ENCODE data around the gene CTNNB1.

Gene CTNNB1

DNA sequence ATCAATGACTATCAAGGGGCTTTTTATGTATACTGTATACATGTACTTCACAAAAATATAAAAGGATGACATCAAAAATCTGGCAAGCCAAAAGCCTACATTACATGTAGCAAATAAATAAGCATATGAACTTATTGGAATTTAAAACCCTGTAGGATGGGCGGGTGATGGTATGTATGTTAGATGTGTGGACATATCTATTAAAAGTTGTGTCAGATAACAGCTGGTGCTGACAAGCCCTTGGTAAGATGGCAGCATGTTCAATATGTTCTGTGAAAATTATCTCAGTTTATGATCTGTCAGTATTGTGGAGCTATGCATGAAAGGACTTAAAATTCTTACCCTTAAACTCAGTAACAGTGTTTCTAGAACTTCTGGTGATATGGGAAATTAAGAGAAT lies 20.1 kb downstream of the CTNNB1 start:
- no peak for DNase-seq (ENCODE audit: low spot score)

DNA sequence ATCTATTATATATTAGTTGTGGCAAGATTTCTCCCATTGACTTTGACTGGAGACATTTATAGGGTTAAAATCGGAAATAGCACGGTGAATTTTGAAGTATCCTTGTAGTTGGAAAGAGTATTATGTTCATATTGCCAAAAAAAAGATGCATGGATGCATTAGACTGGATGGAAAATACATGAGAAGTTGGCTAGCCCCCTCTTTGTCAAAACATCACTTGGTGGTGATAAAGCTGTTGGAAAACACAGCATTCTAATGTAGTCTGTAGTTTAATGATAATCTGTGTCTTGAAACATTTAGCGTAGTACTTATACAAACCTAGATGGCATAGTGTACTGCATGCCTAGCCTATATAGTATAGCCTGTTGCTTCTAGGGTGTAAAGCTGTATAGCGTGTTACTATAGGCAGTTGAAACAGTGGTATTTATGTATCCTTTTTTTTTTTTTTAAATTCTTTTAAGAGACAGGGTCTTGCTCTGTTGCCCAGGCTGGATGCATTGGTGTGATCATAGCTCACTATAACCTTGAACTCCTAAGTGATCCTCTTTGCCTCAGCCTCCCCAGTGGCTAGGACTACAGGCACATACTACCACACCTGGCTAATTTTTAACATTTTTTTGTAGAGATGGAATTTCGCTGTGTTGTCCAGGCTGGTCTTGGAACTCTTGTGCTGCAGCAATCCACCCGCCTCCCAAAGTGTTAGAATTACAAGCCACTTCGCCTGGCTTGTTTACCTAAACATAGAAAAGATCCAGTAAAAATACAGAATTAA lies 21.8 kb downstream of the CTNNB1 start:
- DNase-seq (ENCODE audit: low spot score), result no peak

DNA sequence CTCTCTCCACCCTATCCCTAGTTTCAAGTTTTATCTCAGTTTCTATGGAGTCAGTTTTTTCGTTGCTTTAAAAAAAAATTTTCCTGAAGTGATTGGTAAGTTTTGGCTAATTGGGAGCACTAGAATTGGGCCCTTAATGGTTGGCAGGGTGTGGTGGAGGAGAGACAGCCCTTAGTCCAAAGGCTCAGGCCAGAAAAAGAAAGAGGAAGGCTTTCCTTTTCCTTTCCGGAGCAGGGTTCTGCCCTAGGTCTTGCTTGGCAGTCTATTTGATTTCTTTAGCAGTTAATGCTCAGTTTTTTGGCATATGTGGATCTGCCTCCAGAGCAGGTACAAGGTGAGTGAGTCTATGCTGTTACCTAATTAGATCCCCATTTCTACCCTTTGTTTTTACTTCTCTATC lies 22.7 kb downstream of the CTNNB1 start:
- no peak for DNase-seq (ENCODE audit: low spot score)

DNA sequence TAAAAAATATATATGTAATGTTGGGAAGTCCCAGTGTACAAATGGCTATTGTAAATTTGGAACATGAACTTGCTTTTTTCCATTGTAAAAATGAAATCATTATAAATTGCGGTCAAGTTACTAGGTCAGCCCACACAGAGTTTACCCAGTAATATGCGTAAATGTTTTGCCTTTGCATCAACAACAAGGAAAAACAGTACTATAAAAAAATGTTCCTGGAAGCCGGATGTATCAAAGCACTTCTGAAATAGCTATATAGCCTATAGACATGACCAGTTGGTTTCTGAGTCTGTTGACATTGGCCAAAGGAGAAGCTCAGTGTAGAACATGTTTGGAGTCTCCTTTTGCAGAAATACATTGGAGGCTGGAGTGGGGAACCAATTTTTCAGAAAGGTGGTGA lies 23.2 kb downstream of the CTNNB1 start:
- DNase-seq (ENCODE audit: low spot score), result no peak

DNA sequence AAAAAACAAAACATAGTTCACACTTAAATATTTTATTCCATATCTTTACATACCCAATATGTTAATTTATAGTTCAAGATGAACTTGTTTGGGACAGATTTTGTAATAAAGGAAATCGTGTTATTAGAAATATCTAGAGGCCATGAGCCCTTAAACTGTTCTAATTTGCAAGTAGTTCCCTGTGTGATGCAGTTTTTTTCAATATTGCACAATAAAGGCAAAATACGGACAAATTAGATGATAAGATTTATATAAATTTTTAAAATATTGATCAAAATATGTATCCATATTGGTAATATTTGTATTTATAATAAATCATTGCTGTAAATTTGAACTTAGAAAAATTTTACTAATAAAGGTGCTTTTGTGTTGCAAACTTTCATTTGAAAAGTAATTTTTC lies 23.8 kb downstream of the CTNNB1 start:
- DNase-seq (ENCODE audit: low spot score), result no peak

DNA sequence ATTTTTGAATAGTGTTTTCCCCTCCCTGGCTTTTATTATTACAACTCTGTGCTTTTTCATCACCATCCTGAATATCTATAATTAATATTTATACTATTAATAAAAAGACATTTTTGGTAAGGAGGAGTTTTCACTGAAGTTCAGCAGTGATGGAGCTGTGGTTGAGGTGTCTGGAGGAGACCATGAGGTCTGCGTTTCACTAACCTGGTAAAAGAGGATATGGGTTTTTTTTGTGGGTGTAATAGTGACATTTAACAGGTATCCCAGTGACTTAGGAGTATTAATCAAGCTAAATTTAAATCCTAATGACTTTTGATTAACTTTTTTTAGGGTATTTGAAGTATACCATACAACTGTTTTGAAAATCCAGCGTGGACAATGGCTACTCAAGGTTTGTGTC lies 24.4 kb downstream of the CTNNB1 start:
- no peak for DNase-seq (ENCODE audit: low spot score)

DNA sequence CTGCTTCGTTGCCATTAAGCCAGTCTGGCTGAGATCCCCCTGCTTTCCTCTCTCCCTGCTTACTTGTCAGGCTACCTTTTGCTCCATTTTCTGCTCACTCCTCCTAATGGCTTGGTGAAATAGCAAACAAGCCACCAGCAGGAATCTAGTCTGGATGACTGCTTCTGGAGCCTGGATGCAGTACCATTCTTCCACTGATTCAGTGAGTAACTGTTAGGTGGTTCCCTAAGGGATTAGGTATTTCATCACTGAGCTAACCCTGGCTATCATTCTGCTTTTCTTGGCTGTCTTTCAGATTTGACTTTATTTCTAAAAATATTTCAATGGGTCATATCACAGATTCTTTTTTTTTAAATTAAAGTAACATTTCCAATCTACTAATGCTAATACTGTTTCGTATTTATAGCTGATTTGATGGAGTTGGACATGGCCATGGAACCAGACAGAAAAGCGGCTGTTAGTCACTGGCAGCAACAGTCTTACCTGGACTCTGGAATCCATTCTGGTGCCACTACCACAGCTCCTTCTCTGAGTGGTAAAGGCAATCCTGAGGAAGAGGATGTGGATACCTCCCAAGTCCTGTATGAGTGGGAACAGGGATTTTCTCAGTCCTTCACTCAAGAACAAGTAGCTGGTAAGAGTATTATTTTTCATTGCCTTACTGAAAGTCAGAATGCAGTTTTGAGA lies 25.0 kb downstream of the CTNNB1 start:
- no peak for DNase-seq (ENCODE audit: low spot score)

DNA sequence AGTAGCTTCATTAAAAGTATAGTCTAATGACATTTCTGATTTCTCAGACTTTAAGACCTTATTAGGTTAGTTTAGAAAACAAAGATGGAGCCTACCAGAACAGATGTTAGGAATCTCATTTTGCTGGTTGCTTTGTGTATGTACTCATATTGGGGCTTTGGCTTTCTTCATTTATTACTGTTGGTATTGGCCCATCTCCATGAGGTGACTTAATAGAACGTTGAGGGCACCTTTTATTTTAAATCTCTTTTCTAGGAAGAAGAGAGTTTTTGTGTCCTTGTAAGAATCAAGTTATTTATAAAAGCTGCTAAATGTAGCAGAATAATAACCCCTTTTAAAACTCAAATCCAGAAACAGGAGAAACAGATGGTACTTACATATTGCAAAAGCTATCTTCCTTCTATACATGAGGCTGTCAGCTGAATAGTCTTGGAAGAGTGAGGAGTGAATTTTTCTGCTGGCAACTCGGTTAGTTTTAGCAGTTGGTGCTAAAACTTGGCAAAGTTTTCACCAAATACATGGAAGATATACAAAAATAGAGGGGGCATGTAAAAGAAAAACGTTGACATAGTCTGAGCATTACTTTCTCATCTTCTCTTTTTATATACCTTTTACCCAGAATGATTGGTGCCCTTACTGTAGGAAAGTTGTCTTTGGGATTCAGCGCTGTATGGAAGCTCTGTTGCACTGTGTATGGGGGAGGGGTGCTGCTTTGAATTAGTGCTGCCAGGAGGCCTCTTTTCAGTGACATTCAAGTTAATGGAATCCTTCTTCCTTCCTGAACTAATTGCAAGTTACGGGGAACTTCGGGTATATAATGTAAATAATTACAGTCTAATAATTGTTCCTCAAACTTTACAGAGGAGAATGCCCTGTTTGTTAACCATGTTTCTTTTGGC lies 35.8 kb downstream of the CTNNB1 start:
- no peak for DNase-seq (ENCODE audit: low spot score)

DNA sequence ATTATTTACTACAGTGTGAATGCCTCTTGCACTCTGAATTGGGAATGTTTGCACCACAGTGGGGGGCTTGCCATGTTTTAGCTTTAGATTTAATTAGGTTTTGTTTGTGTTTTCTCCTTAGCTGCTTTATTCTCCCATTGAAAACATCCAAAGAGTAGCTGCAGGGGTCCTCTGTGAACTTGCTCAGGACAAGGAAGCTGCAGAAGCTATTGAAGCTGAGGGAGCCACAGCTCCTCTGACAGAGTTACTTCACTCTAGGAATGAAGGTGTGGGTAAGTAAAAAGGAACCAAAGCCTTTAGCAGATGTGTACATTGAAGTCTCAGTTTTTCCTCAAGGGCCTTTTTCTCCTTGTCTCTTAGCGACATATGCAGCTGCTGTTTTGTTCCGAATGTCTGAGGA lies 36.9 kb downstream of the CTNNB1 start:
- DNase-seq (ENCODE audit: low spot score), result no peak

DNA sequence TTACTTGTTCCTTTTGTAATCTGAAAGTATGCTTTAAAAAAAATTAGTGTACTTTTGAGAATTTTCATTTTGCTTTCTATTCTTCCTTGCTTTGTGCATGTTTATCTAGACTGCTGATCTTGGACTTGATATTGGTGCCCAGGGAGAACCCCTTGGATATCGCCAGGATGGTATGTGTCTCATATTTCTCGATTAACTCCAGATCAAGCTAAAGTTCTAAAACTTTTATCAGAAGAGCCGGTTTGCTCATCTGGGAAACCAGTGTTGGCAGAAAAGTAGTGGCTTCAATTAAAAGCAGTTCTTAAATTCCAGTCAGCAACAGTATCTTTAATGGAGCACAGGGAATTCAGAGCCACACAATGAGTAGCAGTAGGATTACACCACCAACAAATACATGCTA lies 38.6 kb downstream of the CTNNB1 start:
- DNase-seq (ENCODE audit: low spot score), result no peak

DNA sequence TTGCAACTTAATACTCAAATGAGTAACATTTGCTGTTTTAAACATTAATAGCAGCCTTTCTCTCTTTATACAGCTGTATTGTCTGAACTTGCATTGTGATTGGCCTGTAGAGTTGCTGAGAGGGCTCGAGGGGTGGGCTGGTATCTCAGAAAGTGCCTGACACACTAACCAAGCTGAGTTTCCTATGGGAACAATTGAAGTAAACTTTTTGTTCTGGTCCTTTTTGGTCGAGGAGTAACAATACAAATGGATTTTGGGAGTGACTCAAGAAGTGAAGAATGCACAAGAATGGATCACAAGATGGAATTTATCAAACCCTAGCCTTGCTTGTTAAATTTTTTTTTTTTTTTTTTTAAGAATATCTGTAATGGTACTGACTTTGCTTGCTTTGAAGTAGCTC lies 40.3 kb downstream of the CTNNB1 start:
- DNase-seq (ENCODE audit: low spot score), result no peak

DNA sequence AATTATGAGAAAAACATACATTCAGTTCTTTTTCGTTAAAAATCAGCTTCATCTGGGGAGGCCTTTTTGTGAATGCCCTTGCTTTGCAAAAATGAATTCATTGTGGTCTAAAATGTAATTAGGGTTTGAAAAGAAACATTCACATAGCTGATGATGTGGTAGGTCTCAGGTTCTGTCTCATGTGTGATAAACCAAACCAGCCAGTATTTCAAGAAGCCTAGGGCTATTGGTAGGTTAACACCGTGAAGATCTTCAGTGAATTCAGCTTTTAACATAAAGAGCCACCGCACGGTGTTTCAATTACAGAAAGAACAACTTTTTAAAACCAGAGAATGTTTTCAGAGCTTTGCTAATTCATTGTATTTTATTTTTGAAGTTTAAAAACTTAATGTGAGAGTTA lies 41.9 kb downstream of the CTNNB1 start:
- DNase-seq (ENCODE audit: low spot score), result no peak

DNA sequence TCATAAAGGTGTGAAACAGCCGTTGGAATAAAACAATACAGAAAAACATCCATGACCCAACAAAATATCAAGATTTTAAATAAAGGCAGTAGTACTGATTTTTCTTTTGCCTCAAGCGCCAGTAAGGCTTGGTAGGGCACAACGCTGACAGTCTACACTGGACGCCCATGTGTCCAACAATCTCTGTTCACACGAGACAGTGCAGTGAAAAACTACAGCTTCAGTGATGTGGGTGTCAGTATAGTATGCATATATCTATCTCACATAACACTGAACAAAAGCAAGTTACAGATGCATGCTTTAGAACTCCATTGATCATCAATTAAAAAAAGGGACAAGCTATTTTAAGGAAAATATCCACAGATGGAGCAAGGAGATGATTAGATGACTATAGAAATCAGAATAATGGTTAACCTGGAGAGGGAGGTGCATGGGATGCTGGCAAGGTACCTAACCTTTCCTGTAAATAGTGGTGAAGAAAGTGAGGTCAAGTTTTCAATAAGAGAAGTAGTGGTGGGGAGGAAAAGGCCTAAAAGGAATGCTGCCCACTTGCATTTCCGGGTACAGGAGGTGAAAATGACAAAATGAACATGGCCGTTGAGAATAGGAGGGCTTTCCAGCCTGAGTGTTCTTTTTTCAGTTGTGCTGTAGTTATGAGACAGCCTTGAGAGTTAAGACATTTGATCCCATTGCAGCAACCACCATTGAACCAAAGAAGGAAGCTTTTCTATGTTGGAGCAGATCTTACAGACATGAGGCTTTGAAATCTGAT lies 42.7 kb downstream of the CTNNB1 start:
- DNase-seq (ENCODE audit: low spot score), result no peak

DNA sequence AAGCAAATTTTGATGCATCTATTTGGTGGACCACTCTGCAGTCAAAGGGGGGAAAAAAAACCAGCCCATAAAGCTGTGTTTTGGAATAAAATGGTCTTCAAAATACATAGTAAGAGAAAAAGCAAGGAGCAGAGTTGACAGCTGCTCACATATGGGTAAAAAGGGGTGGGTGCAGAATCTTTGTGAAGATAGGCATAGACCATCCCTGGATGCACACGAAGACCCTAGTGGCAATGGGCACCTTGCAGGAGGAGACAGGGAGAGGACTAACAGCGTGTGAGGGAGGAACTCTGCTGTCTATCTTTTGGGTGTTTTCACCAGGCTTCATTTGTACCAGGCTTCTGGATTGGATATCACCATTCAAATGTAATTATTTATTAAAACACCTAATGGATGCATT lies 43.9 kb downstream of the CTNNB1 start:
- DNase-seq (ENCODE audit: low spot score), result no peak

DNA sequence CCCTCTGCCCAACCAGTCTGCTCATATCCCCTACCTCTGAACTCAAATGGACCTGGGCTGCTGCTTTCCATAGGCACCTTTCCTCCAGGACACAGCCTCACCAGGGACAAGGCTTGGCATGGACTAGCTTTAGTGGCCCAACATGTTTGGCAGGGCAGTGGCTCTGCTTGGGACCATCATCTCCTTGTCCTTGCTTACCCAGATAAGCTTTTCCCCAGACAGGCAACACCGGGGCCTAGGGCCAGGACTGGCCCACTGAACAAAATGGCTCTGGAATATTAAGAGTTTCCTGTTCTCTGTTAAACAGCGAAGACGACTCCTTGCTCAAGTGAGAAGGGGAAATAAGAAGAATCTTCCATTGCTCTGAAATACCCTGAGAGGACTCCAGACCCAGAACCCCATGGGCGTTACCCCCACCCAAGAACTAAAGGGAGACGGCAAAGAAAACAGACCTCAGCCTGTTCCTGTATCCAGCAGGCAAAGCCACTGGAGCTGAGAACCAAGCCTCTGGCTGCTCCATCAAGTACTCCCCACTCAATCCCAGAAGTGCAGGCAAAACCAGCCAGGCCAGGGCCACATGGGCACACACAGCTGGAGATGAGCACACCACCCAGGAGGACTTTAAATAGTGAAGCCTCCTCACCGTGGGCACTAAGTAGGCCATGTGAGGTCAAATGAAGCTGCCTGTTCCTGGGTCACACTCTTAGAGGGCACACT lies 45.5 kb downstream of the CTNNB1 start:
- DNase-seq (ENCODE audit: low spot score), result no peak

DNA sequence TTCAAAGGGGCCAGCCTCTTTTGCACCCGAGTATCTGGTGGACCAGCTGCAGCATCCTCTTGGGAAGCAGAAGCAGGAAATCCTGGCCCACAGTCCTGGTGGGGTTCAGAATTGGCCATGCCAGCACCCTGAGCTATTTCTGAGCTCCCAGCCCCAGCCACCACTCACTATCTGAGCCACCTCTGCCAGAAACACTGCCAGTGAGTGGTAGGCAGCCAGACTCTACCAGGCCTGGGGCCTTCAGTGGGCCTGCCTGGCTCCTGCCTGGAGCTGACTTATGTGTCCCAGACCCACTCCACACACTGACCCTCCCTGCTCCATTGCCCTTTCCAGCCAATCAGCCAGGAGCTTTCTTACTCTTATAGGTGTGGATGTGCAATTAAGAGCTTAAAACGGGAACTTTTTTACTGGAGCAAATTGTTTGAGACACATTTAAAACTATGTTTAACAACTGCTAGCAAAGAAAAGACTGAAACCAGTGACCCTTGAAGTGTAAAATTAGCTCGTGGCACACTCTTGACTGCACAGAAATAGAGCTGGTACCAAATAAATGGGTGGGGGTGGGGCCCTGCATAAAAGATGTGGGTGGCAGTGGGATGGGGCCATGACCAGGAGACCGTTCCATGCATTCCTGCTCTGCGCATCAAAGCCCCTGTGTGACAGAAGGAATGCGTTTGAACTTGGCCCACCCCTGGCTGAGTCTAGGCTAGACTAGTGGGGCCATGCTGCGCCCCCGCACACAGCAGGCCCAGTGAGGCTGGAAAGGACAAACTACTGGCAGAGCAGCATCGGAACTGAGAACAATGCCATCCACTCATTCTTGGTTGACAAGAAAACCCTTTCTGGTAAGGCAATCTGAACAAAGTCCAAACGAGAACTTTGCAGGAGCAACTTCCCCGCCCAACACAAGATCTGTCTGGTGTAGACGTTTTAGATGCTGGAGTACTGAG lies 48.0 kb downstream of the CTNNB1 start:
- no peak for DNase-seq (ENCODE audit: low spot score)

DNA sequence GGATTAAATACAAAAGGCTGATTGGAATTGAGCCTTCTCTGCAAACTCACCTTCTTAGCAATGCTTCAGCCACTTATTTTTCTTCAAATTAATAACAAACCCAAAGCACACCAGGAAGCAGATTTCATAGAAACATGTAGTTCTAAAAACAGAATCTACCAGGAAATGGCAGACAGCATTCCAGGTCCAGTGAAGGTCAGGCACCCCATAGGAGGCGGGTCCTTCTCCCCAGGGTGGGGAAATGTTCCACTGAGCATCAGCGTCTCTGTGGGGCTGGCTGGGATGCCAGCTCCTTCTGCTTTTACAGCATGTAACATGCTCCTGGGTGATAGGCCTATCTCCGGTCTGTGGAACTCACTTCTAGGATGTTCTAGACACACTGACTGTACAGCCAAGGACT lies 49.2 kb downstream of the CTNNB1 start:
- DNase-seq (ENCODE audit: low spot score), result no peak

DNA sequence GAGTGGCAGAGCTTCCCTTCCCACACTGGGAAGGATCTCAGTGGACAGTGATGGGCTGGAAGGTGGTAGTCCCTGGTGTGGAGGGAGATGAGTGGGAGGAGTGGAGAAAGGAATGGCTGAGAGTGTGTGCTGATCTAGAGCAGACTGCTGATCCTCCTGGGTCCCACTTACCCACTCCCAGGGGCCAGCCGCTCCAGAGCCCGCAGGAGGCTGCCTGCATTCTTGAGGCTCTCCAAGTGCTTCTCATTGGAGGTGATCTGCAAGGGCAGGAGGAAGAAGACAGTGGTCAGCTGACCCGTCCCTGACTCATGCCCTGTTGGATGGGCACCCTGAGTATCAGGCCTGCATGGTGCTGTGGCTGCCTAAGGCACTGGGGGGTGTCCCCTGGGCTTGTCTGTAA lies 50.0 kb downstream of the CTNNB1 start:
- DNase-seq (ENCODE audit: low spot score), result no peak

DNA sequence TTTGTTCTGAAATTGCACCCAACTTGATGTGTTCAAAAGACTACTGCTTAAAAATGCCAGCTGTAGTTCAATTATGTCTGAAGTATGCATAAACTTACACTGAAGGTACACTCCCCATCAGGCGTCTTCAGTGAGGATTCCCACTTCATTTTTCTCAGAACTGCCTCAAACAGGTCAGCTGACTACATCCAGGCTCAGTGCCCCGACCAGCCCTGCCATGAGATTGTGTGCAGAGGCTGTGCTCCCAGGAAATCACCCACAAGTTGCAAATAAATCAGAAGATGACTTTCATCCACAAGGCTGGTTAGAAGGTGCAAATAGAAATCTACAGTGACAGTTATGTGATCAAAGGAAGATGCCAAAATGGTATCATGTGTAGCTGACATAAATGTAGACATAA lies 51.5 kb downstream of the CTNNB1 start:
- DNase-seq (ENCODE audit: low spot score), result no peak

DNA sequence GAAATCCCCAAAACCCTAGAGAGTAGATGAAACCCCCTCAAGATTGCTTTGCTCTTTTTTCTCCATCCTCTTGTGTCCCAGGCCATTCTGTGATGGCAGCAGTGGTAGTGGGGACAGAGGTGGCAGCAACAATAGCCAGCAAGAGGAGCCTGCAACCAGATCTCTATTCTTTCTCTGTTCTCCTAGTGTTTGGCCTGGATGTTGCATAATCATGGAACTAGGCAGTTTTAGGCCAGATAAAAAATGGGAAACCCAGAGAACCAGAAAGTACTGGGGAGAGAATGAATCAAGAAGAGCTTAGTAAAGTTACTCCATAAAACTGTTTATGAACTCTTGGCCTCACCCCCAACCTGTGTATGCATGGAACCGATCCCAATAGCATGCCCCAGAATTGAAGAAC lies 52.3 kb downstream of the CTNNB1 start:
- DNase-seq (ENCODE audit: low spot score), result no peak
